Prostate gland (tissue), 2 donors: ENCODE data around the gene TMEM19. TPM values are rescaled to one million over a fixed set of nuclear protein-coding genes. Genes with fewer than 3 reads are reported as not detected.

Source experiments
- DNase-seq: peaks from one replicate; pipeline ENCODE4 v3.0.0-alpha.2; 2019; ENCODE audit warnings: low spot score
- H3K27ac ChIP-seq, 2 donors: fragments of 200-600 bp; sonication (generic); 2 replicates each; pipeline ENCODE4 v1.5.1; 2017 to 2019
- H3K27me3 ChIP-seq: fragments of 200-600 bp; sonication (generic); replicated peaks from 2 replicates; pipeline ENCODE4 v1.5.1; 2019; ENCODE audit not compliant: insufficient read depth
- H3K36me3 ChIP-seq, 2 donors: fragments of 200-600 bp; sonication (generic); 1 replicate in 1 of 2; 2 replicates in 1 of 2; pipeline versions ENCODE4 v1.5.1 to v1.8.1; 2017 to 2019
- H3K4me1 ChIP-seq: fragments of 200-600 bp; sonication (generic); replicated peaks from 2 replicates; pipeline ENCODE4 v1.5.1; 2019
- H3K4me3 ChIP-seq, 2 donors: fragments of 200-600 bp; sonication (generic); 2 replicates each; pipeline ENCODE4 v1.5.1; 2017 to 2019
- H3K9me3 ChIP-seq: fragments of 200-600 bp; sonication (generic); 2 replicates; pipeline ENCODE4 v1.5.1; 2017
- POLR2A ChIP-seq: fragments of 450-650 bp; IDR thresholded peaks from one replicate; pipeline ENCODE4 v1.6.1; 2016; ENCODE audit warnings: antibody characterized with exemption, mild to moderate bottlenecking
- POLR2AphosphoS5 ChIP-seq: sonication (generic); formaldehyde crosslinking; IDR thresholded peaks from one replicate; pipeline ENCODE4 v1.6.1; 2017; ENCODE audit warnings: antibody characterized with exemption
- WGBS: methylation state at CpG from one replicate; pipeline ENCODE4 v1.1.5; 2018; 5-methylcytosine and 5-hydroxymethylcytosine counted together
- intact Hi-C: fragments of 100-400 bp; cut with DNase I; formaldehyde crosslinking; loops from one replicate; pipeline ENCODE4 v1.14.2; 2022
- small RNA-seq, 2 donors: library from RNA; depleted of rRNA; stranded (forward); fragments of <200 nt; gene quantifications; one replicate each; pipeline ENCODE3, GENCODE V24; 2016
- total RNA-seq, 2 donors: library from RNA; depleted of rRNA; stranded (reverse); fragments of >200 nt; gene quantifications; one replicate each; pipeline ENCODE4 v1.1.0, GENCODE V29; 2016
- TF ChIP-seq, protein P1 (sequence below), 4 experiments: fragments of 200-600 bp in 2 of 4; fragments of 450-650 bp in 2 of 4; sonication (generic) in 2 of 4; IDR thresholded peaks; 1 replicate in 3 of 4; 2 replicates in 1 of 4; pipeline ENCODE4 v1.5.1; 2016 to 2019; ENCODE audit warnings: antibody characterized with exemption in 4 of 4, mild to moderate bottlenecking in 2 of 4, moderate library complexity in 2 of 4

TMEM19 gene
- total RNA-seq, 2 donors from 2014 or later = 21.1 to 39.0 TPM

DNA sequence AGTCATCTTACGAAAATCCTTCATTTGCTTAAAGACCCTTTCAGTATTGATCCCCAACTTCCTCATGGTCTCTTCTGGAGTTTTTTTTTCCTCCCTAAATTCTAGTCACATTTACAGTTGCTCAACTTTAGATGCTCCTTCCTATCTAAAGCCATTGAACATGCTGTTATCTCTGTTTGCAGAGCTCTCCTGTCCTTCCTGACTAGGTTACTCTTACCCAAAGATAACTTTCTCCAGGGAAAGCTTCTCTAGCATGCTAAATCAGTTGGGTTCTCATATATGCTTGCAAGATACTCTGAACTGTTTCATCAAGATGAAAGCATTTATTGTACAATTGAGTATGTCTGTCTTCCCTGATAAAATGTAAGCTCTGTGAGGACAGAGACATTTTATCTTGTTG lies 67.0 kb downstream of the TMEM19 start:
- intact Hi-C loops = loop anchor here (5.0 kb wide), 1 partner anchor 66 kb away; the partner anchor contains the start of gene TMEM19
- Histone ChIP-seq H3K27me3 (no peaks in the 10 kb centered on the region), H3K4me1 (no peaks in the 10 kb centered on the region), H3K9me3 (no peaks in the 10 kb centered on the region), H3K4me3 (no peak overlapping the region), H3K36me3 (no peaks in the 10 kb centered on the region), H3K27ac (no peak overlapping the region)
- WGBS = 83% methylated on average over 1 of the region's 1 CpG
- DNase-seq = no peak
- TF ChIP-seq, protein P1, sequence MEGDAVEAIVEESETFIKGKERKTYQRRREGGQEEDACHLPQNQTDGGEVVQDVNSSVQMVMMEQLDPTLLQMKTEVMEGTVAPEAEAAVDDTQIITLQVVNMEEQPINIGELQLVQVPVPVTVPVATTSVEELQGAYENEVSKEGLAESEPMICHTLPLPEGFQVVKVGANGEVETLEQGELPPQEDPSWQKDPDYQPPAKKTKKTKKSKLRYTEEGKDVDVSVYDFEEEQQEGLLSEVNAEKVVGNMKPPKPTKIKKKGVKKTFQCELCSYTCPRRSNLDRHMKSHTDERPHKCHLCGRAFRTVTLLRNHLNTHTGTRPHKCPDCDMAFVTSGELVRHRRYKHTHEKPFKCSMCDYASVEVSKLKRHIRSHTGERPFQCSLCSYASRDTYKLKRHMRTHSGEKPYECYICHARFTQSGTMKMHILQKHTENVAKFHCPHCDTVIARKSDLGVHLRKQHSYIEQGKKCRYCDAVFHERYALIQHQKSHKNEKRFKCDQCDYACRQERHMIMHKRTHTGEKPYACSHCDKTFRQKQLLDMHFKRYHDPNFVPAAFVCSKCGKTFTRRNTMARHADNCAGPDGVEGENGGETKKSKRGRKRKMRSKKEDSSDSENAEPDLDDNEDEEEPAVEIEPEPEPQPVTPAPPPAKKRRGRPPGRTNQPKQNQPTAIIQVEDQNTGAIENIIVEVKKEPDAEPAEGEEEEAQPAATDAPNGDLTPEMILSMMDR (IDR thresholded peaks at IDR 0.05) = no peak
- TF ChIP-seq POLR2AphosphoS5 (no peak), POLR2A (no peak)

Small RNA genes within 50 kb of the gene (small RNA-seq; reads per million reads assigned to genes)
- gene RF00560 = 0 reads per million in 2 donors

Other genes starting within 250 kb of the TMEM19 start
- under 1 TPM; 0.64 to 0.91 TPM for gene LGR5, start 246.3 kb upstream of the TMEM19 start, total RNA-seq
- gene ZFC3H1, start 22.2 kb upstream of the TMEM19 start, total RNA-seq = 10 to 100 TPM; 20.8 to 45.2 TPM
- gene THAP2, start 21.8 kb upstream of the TMEM19 start, total RNA-seq = 1 to 10 TPM; 2.4 to 4.8 TPM
- 10 to 100 TPM; 20.8 to 23.7 TPM for gene RAB21, start 68.8 kb downstream of the TMEM19 start, total RNA-seq
- 10 to 100 TPM; 41.2 to 42.1 TPM for gene TBC1D15, start 153.7 kb downstream of the TMEM19 start, total RNA-seq